Stimulated activated CD8-positive, alpha-beta memory T cell treated with anti-CD3 and anti-CD28 coated beads, Interleukin-7, amount 100 ng/mL, for 1 hour (primary cell): ENCODE measurements around the gene TRMT10C.
"Not testable (repeated sequence)": the region's sequence is repeated elsewhere in the genome, so short reads cannot be mapped to it uniquely, and the experiment has no call there.

Experiments used
- DNase-seq, 2 donors: peaks; one replicate each; pipeline ENCODE4 v3.0.0-alpha.2; 2020; ENCODE audit warnings: low read depth in 2 of 2

Gene TRMT10C

DNA sequence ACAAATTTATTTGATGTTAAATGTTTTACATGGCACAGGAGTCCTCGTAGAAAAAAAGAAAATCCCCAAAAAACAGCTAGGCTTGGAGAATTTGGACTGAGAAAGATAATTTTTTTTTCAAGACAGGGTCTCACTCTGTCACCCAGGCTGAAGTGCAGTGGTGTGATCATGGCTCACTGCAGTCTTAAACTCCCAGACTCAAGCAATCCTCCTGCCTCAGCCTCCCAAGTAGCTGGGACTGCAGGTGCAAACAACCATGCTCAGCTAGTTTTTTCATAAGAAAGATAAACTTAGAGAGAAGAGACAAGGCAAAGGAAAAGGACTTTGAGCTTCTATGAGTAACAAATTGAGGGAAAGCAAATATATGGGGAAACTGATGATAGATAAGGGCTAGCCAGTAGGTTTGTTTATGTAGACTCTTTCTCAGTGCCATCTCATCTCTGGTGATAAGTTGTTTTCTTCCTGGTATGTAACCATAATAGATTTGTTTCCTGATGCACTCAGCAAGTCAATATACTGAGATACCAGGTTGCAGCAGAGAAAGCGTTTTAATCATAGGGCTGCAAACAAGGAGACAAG, 13.1 kb upstream of the TRMT10C start:
- no peak for DNase-seq

DNA sequence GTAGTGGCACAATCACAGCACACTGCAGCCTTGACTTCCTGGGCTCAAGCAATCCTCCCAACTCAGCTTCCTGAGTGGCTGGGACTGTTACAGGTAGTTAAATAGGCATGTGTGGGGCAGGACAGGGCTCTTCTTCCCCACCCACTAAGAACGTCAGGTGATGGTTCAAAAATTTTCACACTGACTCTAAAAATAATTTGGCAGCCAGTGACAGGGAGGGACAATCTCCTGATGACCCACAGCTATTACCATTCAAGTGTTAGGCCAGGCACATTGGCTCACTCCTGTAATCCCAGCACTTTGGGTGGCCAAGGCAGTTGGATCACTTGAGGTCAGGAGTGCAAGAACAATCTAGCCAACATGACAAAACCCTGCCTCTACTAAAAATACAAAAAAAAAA, 12.2 kb upstream of the TRMT10C start:
- no peak for DNase-seq

DNA sequence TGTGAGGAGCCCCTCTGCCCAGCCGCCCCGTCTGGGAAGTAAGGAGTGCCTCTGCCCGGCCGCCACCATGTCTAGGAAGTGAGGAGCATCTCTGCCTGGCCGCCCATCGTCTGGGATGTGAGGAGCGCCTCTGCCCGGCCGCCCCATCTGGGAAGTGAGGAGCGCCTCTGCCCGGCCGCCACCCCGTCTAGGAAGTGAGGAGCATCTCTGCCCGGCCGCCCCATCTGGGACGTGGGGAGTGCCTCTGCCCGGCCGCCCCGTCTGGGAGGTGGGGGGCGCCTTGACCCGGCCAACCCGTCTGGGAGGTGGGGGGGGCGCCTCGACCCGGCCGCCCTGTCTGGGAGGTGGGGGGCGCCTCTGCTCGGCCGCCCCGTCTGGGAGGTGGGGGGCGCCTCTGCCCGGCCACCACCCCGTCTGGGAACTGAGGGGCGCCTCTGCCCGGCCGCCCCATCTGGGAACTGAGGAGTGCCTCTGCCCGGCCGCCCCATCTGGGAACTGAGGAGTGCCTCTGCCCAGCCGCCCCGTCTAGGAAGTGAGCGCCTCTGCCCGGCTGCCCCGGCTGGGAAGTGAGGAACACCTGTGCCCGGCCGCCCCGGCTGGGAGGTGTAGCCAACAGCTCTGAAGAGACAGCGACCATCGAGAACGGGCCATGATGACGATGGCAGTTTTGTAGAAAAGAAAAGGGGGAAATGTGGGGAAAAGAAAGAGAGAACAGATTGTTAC, 10.1 kb upstream of the TRMT10C start:
- DNase-seq: not testable (repeated sequence)

DNA sequence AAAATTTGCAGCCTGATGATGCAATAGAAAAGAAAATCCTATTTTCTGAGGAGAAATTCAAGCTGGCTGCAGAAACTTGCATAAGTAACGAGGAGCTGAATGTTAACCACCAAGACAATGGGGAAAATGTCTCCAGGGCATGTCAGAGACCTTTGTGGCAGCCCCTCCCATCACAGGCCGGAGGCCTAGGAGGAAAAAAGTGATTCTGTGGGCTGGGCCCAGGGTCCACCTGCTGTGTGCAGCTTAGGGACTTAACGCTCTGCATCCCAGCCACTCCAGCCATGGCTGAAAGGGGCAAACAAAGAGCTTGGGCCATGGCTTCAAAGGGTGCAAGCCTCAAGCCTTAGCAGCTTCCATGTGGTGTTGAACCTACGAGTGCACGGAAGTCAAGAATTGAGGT, 8.3 kb upstream of the TRMT10C start:
- not testable (repeated sequence) for DNase-seq

DNA sequence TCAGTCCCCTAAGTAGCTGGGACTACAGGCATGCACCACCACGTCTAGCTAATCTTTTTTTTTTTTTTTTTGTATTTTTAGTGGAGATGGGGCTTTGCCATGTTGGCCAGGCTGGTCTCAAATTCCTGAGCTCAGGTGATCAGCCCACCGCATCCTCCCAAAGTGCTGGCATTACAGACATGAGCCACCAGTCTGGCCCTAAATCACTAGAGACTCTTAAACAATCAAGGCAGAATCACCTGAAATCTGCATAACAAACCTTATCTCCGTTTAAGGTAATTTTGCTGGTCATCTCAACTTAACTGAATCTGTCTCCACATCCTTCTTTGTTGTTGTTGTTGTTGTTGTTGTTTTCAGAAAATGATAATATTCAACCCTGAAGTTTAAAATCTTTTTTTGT, 5.6 kb upstream of the TRMT10C start:
- DNase-seq: no peak

DNA sequence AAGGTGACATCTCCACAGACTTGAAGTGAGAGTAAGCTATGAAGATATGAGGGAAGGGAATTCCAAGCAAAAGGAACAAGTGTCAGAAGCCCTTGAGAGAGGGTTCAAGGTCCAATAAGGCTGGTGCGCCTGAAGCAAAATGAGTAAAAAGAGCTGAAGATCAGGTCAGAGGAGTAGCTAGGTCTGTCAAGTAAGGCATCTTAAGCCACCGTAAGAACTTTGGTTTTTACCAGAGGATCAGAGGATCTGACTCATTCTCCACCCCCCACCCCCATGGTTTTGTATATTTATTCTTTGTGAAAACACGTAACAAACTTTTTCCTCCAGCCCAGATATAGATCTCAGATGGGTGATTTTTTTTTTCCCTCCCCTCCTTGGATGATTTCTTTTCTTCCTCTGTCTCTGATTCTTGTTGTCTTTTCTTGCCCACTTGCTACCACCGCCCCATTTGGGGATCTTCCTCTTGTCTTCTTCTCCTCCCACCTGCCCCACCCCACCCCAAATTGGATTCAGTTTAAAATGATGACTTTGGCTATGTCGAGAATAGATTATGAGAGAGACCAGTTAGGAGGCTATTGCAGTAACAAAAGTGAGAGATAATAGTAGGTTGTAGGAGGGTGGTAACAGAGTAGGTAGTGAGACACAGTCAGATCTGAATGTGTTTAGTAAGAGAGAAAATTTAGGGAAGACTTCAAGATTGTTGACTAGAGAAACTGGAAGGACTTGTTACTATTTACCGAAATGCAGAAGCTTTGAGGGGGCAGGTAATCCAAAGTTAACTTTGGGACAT, 6.1 kb downstream of the TRMT10C start:
- DNase-seq: no peak

DNA sequence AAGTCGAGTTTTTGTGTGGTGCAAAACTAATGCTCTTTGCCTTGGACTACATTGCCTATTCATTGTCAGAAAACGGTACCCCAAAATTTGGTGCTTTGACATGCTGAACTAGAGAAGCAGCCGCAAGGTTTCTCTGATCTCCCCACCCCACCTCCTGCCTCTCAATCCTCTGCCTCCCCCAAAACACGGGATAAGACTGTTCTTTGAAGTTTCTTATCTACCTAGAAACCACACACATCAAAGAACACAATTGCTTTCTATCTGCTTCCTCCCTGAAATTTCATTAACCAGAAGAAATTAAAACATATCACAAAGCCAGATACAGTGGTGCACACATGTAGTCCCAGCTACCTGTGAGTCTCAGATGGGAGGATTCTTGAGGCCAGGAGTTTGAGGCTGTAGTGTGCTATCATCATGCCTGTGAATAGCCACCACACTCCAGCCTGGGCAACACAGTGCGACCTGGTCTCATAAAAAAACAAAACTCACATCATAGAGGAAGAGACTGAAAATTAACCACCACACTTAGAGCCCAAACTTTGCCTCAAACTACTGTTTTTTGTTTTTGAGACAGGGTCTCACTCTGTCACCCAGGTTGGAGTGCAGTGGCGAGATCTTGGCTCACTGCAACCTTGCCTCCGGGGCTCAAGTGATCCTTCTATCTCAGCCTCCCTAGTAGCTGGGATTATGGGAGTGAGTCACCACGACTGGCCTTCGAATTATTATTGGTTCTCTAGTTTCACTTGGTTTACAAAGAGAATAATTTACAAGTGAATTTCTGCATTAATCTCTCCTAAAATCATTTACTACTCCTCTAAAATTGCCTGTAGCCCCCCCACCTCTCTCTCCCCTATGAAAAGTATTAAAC, 9.6 kb downstream of the TRMT10C start:
- no peak for DNase-seq

DNA sequence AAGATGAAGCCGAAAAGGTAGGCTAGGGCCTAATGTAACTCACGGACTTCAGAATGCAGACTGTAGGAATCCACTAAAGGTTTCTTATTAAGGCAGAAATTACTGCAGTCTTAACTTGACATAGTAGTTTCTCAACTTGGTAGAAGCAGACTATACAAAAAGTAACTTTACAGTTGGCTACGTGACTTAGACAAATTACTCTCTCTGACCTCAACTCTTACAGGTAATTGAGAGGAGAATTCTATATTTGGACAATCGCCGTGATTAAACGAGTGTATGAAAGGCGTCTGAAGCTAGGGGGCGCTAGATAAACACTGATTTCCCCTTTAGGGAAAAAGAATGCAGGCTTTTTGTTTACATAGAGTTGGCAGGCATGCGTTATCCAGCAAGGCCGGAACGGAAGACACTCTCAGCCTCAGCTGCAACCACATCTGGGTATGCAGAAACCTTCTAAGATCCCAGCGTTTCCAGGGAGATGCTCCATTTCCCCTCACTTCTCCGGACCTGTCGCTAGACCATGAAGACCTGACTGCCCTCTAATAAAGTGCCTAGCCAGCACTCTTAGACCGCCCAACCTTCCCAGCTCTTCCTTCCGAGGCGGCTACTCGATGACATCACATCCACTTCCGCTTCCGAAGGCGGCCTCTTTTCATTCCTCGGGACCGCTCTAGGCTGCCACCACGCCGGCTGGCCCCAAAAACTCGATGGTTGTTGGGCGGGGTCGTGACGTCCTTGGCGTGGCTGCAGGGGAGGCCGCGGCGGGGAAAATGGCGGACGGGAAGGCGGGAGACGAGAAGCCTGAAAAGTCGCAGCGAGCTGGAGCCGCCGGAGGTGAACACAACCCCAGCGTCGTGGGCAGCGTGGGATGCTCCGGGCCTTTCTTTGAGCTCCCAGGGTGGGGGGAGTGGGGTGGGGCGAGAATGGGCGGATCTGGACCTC, 12.1 kb downstream of the TRMT10C start, which contains the start of gene PCNP:
Gene PCNP, plus strand, starts transcription at position 732 of the 939 bp plus-strand sequence. Its CDS starts 36 bp downstream, at position 768.
- peak; percentile 96 to 98 for DNase-seq

DNA sequence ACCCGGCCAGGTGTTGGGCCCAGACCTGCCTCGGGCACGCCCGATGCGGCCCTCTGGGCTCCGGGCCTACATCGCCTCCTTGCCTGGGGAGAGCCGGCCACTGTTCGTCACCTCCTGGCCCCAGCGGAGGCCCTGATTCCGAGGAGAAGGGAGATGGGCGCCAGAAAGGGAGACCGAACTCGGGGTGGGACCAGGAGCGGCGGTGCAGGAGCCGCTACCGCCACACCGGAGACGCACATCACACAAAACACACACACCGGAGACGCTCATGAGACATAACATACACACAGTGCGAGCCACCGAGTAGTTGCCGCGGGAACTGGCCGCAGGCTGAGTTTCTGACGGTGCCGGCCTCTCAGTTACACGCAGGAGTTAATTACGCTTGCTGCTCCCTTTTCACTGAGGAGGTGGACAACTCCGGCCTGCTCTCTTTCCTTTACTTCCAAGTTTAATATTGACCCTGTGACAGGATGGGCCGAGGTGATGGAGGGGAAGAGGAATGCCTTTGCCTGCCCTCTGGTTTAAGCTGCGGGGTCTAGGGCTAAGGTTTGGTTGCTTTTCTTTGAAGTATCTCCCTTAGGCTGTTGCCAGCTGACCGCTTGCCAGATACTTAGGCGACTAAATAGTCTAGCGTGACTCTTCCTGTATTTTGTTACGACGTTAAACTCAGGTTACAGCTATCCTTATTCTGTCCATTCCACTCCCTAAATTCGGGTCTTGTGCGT, 12.9 kb downstream of the TRMT10C start:
- DNase-seq: peak in 1 of 2 donors; percentile 19

DNA sequence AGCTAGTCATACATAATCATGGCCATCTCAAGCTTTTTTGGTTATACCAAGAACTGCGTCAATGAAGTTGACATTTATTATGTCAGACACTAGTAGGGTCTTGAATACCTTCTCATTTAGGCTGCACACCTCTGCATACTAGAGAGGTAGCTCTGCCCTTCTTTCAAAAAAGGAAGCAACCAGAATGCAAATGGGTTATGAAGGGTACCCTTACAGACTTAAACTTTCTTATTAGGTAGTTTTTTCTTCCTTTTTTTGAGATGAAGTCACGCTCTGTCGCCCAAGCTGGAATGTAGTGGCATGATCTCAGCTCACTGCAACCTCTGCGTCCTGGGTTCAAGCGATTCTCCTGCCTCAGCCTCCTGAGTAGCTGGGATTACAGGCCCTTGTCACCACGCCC, 15.6 kb downstream of the TRMT10C start:
- no peak for DNase-seq

DNA sequence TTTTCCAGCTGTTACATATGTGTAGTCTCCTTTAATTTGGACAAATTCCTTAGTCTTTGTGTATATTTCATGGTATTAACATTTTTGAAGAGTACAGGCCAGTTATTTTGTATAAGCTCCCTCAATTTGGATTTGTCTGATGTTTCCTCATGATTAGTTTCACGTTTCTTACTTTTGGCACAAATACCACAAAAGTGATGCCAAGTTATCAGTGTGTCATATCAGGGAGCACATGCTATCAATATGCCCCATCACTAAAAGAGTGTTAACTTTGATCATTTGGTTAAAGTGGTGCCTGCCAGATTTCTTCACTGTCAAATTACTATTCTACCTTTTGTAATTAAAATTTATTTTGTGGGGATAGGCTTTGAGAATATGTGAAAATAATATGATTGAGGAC, 26.9 kb downstream of the TRMT10C start:
- DNase-seq: no peak

DNA sequence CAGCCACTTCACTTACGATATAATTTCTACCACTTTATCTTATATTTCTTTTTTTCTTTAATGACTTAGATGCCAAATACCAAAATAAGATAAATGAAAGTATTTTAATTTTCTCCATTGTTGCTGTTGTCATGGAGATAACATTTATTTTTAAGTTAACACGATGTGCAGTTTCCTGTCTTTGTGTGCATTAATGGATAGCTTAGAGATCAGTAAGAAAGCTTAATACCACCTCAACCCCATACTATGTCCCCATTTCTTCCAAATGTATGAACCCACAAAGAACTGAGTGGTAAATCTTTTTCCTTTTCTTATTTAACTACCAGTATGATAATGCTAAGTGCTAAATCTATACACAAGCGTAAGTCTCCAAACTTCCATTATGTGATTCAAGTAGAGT, 29.4 kb downstream of the TRMT10C start:
- DNase-seq: no peak

DNA sequence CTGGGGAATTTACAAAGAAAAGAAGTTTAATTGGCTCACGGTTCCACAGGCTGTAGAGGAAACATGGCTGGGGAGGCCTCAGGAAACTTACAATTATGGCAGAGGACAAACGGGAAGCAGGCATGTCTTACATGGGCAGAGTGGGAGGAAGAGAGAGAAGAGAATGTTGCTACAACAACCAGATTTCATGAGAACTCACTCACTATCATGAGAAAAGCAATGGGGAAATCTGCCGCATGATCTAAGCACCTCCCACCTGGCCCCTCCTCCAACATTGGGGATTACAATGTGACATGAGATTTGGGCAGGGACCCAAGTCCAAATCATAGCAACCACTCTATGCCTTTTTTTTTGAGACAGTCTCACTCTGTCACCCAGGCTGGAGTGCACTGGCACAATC, 41.1 kb downstream of the TRMT10C start:
- DNase-seq: no peak

DNA sequence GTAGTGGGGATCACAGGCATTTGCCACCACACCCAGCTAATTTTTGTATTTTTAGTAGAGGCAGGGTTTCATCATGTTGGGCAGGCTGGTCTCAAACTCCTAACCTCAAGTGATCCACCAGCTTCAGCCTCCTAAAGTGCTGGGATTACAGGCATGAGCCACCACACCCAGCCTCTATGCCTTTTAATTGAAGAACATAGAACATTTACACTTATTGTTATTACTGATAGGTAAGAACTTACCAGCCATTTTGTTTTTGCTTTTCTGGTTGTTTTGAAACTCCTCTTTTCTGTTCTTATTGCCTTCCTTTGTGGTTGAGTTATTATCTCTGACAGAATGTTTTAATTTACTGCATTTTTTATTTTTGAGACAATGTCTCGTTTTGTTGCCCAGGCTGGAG, 41.5 kb downstream of the TRMT10C start:
- no peak for DNase-seq

DNA sequence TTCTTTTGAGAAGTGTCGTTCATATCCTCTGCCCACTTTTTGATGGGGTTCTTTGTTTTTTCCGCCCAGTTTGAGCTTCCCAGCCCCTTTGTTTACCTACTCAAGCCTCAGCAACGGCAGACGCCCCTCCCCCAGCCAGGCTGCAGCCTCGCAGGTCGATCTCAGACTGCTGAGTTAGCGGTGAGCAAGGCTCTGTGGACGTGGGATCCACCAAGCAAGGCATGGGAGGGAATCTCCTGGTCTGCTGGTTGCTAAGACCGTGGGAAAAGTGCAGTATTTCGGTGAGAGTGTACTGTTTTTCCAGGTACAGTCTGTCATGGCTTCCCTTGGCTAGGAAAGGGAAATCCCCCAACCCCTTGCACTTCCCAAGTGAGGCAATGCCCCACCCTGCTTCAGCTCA, 43.7 kb downstream of the TRMT10C start:
- not testable (repeated sequence) for DNase-seq

DNA sequence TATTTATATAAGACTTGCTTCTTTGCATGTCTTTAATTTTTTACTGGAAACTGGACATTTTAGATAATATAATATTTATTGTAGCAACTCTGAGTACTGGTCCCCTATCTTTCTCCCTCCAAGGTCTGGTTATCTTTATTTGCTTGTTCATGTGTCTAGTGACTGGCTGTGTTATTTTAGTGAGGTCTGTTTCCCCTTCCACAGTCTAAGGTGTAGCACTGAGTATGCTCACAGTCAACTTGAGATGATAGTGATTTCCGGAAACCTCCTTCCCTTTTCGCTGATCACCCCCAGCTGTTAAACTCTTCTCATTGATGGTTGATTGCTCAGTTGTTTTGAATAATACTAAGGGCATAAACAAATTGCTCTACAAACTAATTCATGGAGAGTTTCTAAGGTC, 49.4 kb downstream of the TRMT10C start:
- DNase-seq: no peak

DNA sequence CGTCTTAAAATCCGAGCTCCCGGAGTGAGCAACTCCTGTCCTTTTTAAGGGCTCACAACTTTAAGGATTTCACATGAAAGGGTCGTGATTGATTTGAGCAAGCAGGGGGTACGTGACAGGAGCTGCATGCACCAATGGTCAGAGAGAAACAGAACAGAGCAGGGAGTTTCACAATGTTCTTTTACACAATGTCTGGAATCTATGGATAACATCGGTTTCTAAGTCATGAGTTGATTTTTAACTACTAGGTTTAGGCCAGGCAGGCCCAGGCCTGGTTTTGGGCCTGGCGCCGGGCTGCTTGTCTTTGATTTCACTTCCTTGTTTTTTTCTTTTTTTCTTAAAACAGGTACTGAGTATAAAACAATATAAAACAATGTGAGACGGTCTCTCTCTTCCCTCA, 51.3 kb downstream of the TRMT10C start:
- not testable (repeated sequence) for DNase-seq

DNA sequence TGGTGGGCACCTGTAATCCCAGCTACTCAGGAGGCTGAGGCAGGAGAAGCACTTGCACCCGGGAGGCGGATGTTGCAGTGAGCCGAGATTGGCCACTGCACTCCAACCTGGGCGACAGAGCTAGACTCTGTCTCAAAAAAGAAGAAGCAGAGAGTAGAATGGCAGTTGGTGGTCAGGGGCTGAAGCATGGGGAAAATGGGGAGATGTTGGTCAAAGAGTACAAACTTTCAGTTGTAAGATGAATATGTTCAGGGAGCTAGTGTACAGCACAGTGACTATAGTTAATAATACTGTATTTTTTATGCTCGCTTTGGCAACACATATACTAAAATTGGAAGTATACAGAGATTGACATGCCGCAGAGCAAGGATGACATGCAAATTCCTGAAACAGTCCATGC, 53.9 kb downstream of the TRMT10C start:
- DNase-seq: no peak
